Measurements from ENCODE around the gene SLC6A16.

- TF ChIP-seq, protein P1, sequence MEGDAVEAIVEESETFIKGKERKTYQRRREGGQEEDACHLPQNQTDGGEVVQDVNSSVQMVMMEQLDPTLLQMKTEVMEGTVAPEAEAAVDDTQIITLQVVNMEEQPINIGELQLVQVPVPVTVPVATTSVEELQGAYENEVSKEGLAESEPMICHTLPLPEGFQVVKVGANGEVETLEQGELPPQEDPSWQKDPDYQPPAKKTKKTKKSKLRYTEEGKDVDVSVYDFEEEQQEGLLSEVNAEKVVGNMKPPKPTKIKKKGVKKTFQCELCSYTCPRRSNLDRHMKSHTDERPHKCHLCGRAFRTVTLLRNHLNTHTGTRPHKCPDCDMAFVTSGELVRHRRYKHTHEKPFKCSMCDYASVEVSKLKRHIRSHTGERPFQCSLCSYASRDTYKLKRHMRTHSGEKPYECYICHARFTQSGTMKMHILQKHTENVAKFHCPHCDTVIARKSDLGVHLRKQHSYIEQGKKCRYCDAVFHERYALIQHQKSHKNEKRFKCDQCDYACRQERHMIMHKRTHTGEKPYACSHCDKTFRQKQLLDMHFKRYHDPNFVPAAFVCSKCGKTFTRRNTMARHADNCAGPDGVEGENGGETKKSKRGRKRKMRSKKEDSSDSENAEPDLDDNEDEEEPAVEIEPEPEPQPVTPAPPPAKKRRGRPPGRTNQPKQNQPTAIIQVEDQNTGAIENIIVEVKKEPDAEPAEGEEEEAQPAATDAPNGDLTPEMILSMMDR (IDR thresholded peaks at IDR 0.05), result peak in 1 of 6 experiments; percentile 5
- TF ChIP-seq POLR2A (IDR thresholded peaks at IDR 0.05), result peak in 1 of 2 donors; percentile 28
These were observed 36.6 kb upstream of the SLC6A16 start for GRCh38 chr19:49361438-49362047.

Data from adrenal gland (tissue), 5 donors.